ENCODE data around the gene ZFAND5.

- TF ChIP-seq CTCF (conservative IDR thresholded peaks at IDR 0.05; ENCODE audit: low read depth in 2 of 2) (no peak), REST (IDR thresholded peaks at IDR 0.05; ENCODE audit: unreplicated experiment) (no peak), EZH2 (IDR thresholded peaks at IDR 0.05; ENCODE audit: low read depth, unreplicated experiment) (no peak), NANOG (IDR thresholded peaks at IDR 0.05; ENCODE audit: borderline replicate concordance) (no peak), POLR2AphosphoS5 (IDR thresholded peaks at IDR 0.05; ENCODE audit: low read depth) (no peak), ZNF462 (CRISPR knock-in tag; IDR thresholded peaks at IDR 0.05) (no peak), JUNB (IDR thresholded peaks at IDR 0.05; ENCODE audit: unreplicated experiment) (no peak), ETS1 (IDR thresholded peaks at IDR 0.05) (no peak), EZH2phosphoT487 (IDR thresholded peaks at IDR 0.05; ENCODE audit: unreplicated experiment) (no peak), CREB1 (CRISPR knock-in tag; IDR thresholded peaks at IDR 0.05; ENCODE audit: low read depth) (no peak), ZNF331 (CRISPR knock-in tag; IDR thresholded peaks at IDR 0.05; ENCODE audit: low read depth) (no peak), STAT1 (IDR thresholded peaks at IDR 0.05; ENCODE audit: unreplicated experiment) (no peak)
Measured at GRCh38 chr9:72384710-72385485, 19.9 kb upstream of the ZFAND5 start.
